Measurements from ENCODE around the gene CASK. TPM values are rescaled to one million over a fixed set of nuclear protein-coding genes. Genes with fewer than 3 reads are reported as not detected.

The CASK gene
- total RNA-seq, 4 donors from 2014 or later, result 21.3 to 28.7 (median 24.0) TPM

DNA sequence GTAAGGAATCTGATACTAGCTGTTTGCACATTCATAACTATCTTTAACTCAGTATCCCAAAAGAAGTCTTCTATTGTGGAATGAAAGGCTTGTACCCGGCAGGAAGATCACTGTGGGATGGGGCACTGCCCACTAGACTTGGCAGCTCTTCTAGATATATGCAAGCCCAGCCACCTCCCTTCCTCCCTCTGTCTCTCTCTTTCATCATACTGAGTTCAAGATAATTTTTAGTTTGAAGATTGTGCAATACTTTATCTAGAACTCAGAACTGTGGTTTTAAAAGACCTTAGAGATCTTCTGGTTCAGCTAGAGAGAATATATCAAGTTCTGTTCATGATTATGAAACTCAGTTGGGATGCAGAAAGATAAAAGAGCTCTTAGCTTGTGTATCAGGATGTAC is 257.1 kb downstream of the CASK start:
- 45% methylated on average over 1 of the region's 1 CpG for WGBS

DNA sequence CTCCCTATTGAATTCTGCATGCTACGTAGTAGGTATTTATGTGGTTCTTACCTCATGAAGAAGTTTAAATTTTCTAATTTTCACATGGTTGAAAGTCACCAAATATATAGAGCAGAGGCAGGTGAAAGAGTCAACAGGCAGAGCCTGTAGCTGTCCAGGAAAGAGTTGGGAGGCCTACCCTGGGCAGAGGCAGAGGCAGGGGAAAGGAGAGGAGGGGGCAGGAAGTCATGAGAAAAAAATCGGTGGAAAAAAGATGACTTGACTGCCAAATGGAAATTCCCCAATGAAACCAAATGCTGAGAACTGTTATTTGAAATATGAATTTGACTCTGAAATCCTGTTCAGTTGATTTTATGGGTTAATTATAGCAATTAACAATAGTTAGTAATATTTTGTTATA is 257.7 kb downstream of the CASK start:
- intact Hi-C loops (cut with DNase I), result no loop called here
- WGBS, result 58% methylated on average over 2 of the region's 2 CpGs
- no peak overlapping the region for H3K27ac ChIP-seq (replicated peaks in 1 of 4)
- no peaks in the 10 kb centered on the region for H3K27me3 ChIP-seq
- no peak overlapping the region for H3K4me3 ChIP-seq
- no peak for TF ChIP-seq POLR2A (IDR thresholded peaks at IDR 0.05; ENCODE audit: low read depth)
- H3K9me3 ChIP-seq, result no peaks in the 10 kb centered on the region
- DNase-seq (ENCODE audit: extremely low spot score), result no peak
- H3K4me1 ChIP-seq, result peaks cover 0 to 31% (median 11%) of the 10 kb centered on the region in 4 donors
- no peaks in the 10 kb centered on the region for H3K36me3 ChIP-seq

More for the DNA sequence above, 257.1 kb downstream of the CASK start:
- TF ChIP-seq POLR2AphosphoS5 (IDR thresholded peaks at IDR 0.05) (no peak), EP300 (IDR thresholded peaks at IDR 0.05) (no peak), POLR2A (IDR thresholded peaks at IDR 0.05; ENCODE audit: low read depth) (no peak)
- TF ChIP-seq, protein P1, sequence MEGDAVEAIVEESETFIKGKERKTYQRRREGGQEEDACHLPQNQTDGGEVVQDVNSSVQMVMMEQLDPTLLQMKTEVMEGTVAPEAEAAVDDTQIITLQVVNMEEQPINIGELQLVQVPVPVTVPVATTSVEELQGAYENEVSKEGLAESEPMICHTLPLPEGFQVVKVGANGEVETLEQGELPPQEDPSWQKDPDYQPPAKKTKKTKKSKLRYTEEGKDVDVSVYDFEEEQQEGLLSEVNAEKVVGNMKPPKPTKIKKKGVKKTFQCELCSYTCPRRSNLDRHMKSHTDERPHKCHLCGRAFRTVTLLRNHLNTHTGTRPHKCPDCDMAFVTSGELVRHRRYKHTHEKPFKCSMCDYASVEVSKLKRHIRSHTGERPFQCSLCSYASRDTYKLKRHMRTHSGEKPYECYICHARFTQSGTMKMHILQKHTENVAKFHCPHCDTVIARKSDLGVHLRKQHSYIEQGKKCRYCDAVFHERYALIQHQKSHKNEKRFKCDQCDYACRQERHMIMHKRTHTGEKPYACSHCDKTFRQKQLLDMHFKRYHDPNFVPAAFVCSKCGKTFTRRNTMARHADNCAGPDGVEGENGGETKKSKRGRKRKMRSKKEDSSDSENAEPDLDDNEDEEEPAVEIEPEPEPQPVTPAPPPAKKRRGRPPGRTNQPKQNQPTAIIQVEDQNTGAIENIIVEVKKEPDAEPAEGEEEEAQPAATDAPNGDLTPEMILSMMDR (IDR thresholded peaks at IDR 0.05), result no peak
- Histone ChIP-seq H3K27ac (replicated peaks in 1 of 4) (no peak overlapping the region), H3K4me3 (no peak overlapping the region), H3K4me1 (peaks cover 0 to 29% (median 10%) of the 10 kb centered on the region in 4 donors), H3K36me3 (no peaks in the 10 kb centered on the region), H3K9me3 (no peaks in the 10 kb centered on the region), H3K27me3 (no peaks in the 10 kb centered on the region)
- DNase-seq (ENCODE audit: extremely low spot score), result no peak
- intact Hi-C loops (cut with DNase I), result no loop called here

DNA sequence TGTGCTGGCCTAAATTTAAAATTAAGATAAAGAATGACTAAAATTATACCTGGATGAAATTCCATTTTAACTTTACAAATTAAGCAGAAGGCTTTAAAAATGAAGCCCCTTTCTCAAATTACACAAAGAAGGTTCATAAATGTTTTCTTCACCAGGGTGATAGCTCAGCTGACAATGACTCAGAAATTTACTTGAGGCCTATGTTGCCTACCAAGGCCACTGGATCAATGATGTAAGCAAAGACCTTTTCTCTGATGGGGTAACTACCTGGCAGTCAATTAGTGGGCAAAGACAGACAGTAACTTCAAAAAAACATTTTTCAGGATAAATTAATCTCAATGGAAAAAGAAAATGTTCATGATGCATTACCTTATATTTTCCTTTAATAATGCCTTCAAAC is 258.4 kb downstream of the CASK start:
- H3K27ac ChIP-seq (replicated peaks in 1 of 4), result no peak overlapping the region
- no peaks in the 10 kb centered on the region for H3K27me3 ChIP-seq
- no peak overlapping the region for H3K4me3 ChIP-seq
- no peak for DNase-seq (ENCODE audit: extremely low spot score)
- TF ChIP-seq EP300 (IDR thresholded peaks at IDR 0.05), result no peak
- TF ChIP-seq, protein P1 (IDR thresholded peaks at IDR 0.05), result no peak
- TF ChIP-seq POLR2A (IDR thresholded peaks at IDR 0.05; ENCODE audit: low read depth), result no peak
- no peak for TF ChIP-seq POLR2AphosphoS5 (IDR thresholded peaks at IDR 0.05)
- peaks cover 0 to 31% (median 11%) of the 10 kb centered on the region in 4 donors for H3K4me1 ChIP-seq
- no peaks in the 10 kb centered on the region for H3K9me3 ChIP-seq
- no peaks in the 10 kb centered on the region for H3K36me3 ChIP-seq
- intact Hi-C loops (cut with DNase I), result no loop called here

DNA sequence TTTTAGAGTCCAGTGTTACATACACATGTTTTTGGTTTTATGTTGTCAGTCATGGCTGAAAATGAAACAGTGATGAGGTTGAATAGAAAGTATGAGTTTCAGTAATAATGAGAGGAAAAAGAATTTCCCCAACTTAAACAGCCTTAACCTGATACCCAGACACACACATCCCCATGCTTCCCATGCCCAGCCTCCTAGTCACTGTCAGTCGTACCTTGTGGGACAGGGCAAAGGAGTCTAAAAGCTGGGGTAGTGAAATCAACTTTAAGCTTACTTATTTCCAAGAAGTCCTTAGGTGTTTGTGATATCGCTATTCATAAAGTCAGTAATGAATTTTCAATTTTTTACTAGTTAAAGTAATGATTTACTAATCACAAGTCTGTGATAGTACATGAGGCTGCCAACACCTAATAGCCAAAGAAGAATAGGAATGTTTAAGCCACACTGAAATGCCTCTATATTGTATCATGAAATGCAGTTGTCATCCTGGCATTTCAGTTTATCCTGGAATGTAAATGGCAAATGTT is 258.9 kb downstream of the CASK start:
- 71% methylated on average over 2 of the region's 2 CpGs for WGBS
- intact Hi-C loops (cut with DNase I), result no loop called here
- TF ChIP-seq POLR2A (IDR thresholded peaks at IDR 0.05; ENCODE audit: low read depth) (no peak), EP300 (IDR thresholded peaks at IDR 0.05) (no peak), POLR2AphosphoS5 (IDR thresholded peaks at IDR 0.05) (no peak)
- TF ChIP-seq, protein P1 (IDR thresholded peaks at IDR 0.05), result no peak
- Histone ChIP-seq H3K9me3 (no peaks in the 10 kb centered on the region), H3K36me3 (peaks cover 0 to 4% (median under 1%) of the 10 kb centered on the region in 4 donors), H3K4me1 (peaks cover 0 to 31% (median 11%) of the 10 kb centered on the region in 4 donors), H3K4me3 (no peak overlapping the region), H3K27ac (replicated peaks in 1 of 4) (no peak overlapping the region), H3K27me3 (no peaks in the 10 kb centered on the region)
- no peak for DNase-seq (ENCODE audit: extremely low spot score)

DNA sequence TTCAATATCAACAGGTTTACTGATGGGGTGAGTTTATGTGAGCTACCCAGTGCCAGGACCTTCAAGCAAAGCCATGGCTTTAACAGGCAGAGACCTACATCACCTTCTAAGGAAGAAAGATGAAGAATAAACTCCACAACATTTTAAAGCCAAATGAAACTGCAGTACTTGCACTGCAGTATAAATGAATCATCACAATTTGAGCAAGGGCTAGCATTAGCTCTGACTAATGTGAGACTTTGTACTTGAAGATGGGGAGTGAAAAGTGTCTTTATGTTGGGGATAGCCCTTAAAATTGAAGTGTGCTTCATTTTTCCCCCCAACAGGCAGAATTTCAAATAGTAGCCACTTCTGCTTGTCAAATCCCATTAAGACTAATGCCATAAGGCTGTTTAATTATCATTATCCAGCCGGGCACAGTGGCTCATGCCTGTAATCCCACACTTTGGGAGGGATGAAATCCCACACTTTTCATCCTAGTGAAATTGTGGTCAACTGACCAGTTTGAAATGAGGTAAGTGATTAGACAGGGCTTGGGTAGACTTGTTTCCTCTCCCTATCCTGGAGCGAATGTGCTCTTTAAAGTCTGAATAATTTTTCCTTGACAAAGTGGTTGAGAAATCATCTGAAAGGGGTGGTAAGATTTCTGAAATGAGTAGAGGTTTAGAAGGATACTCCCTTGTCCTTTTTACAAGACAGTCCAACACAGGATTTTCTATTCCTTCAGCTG is 261.8 kb downstream of the CASK start:
- DNase-seq (ENCODE audit: extremely low spot score), result no peak
- peak overlapping the region in 1 of 4 donors; percentile 26 for H3K27ac ChIP-seq (replicated peaks in 1 of 4)
- peaks cover 0 to 22% (median 15%) of the 10 kb centered on the region in 4 donors for H3K36me3 ChIP-seq
- H3K4me3 ChIP-seq, result no peak overlapping the region
- WGBS, result 66% methylated on average over 2 of the region's 2 CpGs
- no peak for TF ChIP-seq POLR2A (IDR thresholded peaks at IDR 0.05; ENCODE audit: low read depth)
- TF ChIP-seq, protein P1 (IDR thresholded peaks at IDR 0.05), result no peak
- no peak for TF ChIP-seq EP300 (IDR thresholded peaks at IDR 0.05)
- TF ChIP-seq POLR2AphosphoS5 (IDR thresholded peaks at IDR 0.05), result no peak
- H3K27me3 ChIP-seq, result no peaks in the 10 kb centered on the region
- intact Hi-C loops (cut with DNase I), result no loop called here
- H3K9me3 ChIP-seq, result no peaks in the 10 kb centered on the region
- peaks cover 0 to 31% (median 11%) of the 10 kb centered on the region in 4 donors for H3K4me1 ChIP-seq
